Measurements from ENCODE around the gene PRTG.
"Not testable (repeated sequence)": the region's sequence is repeated elsewhere in the genome, so short reads cannot be mapped to it uniquely, and the experiment has no call there.

PRTG gene

DNA sequence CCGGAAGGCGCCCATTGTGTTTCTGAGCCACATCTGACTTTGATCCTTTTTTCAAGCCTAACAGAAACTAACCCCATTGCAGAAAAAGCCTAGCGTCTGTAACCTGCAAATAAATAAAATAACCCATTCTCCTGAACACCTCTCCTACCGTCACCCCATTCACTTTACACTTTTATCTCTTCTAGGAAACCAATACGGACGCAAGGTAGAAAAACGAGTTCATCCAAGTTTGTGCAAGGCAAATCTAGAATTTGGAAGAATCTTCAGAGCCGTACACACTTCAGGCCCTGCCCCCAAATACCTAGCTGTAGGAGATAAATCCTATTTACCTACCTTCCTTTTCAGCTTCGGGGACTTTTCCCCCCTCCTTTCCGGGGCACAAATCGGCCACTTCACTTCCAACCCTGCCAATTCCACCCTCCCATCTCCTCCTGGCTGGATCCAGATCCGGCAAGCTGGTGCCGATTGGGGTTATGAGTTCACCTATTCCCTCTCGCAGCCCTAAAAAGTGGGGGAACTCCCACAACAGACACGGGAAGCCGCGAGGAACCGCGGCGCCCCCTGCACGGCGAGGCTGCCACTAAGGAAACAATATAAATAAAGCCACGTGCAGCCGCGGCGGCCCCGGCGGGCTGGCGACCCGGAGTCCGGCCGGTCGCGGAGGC lies 987 bp downstream of the PRTG start:
- no peak for DNase-seq

DNA sequence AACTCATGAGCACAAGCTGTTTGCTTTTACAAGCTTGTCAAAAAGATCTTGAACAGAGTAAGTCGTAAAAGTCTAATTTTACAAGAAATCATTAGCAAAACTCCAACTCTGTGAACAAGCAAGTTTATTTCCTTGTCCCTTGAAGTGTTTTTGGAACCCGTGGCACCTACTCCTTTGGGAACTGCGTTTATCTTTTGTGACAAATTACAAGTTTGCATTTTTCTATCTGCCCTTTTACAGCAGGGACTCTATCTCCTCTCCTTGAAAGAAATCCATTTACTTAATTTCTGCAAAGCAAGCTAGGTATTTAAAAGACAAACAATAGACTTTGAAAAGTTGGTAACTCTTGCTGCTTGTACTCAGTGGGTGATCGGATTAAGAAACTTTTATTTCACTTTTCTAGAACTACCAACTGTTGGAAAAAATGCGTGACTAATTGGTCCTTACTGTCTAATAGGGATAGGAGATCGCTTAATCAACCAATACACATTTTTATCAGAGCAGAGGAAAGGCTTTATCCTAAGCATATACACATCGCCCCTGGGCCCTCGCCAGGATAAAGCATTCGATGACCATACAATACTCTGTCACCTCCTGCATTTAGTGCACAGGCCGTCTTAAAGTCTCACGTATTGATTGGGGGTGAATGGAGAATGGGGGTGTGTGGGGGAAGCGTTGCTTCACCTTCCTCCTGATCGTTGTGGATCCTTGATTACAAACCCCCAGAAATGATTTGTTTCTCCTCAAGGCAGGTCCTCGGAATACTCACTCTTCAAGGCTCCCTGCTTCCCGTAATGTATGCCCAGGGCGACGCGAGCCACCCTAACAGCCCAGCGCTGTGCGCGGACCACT lies 1.7 kb downstream of the PRTG start:
- DNase-seq: no peak

DNA sequence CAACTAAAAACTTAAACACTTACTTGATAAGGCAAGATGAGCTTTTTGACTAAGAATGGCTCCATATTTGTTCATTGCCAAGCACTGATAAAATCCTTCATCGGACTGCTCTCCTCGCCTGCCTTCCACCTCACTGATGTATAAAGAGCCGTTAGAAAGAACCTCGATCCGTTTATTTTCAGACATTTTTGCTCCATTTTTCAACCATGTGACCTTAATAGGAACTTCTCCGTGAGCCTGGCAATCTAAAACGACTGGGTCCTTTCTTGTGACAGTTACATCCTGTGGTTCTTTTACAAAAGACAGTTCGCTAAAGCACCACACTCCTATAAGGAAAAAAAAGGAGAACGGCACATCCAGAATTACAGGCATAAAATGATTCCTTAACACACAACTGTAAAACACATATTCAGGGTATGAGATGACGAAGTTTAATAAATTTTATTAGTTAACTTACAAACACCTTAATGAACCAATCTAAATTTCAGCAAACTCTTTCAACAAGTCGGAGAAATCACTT lies 2.5 kb downstream of the PRTG start:
- no peak for DNase-seq

- DNase-seq: no peak
Measured at GRCh38 chr15:55739641-55740040, 3.3 kb downstream of the PRTG start.

DNA sequence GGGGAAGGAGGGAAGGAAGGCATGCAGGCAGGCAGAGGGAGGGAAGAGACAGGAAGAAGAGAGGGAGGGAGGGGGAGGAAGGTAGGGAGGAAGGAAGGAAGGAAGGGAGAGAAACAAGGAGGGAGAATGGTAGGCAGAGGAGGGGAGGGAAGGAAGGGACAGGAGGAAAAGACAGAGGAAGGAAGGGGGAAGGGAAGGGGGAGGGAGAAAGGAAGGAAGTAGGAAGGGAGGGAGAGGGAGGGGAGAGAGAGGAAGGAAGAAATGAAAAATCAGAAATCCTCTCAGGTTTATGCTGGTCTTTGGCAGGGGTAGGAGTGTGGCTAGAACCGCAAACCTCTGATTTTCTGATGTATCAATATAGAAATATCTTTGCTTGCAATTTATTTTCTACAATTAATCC lies 4.2 kb downstream of the PRTG start:
- DNase-seq: no peak

GRCh38 chr15:55737373-55737772 lies 5.6 kb downstream of the PRTG start:
- DNase-seq: no peak

- DNase-seq: no peak
Measured at GRCh38 chr15:55736756-55737155, 6.2 kb downstream of the PRTG start.

- no peak for DNase-seq
Measured at GRCh38 chr15:55734641-55735040, 8.3 kb downstream of the PRTG start.

DNA sequence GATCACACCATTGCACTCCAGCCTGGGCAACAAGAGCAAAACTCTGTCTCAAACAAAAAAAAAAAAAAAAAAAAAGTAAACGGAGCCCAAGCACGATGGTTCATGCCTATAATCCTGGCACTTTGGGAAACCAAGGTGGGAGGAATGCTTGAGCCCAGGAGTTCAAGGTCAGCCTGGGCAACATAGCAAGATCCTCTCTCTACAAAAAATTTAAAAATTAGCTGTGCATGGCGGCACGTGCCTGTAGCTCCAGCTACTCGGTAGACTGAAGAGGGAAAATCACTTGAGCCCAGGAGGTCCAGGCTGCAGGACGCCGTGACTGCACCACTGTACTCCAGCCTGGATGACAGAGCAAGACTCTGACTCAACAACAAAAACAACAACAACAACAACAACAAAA lies 9.5 kb downstream of the PRTG start:
- DNase-seq: not testable (repeated sequence)

DNA sequence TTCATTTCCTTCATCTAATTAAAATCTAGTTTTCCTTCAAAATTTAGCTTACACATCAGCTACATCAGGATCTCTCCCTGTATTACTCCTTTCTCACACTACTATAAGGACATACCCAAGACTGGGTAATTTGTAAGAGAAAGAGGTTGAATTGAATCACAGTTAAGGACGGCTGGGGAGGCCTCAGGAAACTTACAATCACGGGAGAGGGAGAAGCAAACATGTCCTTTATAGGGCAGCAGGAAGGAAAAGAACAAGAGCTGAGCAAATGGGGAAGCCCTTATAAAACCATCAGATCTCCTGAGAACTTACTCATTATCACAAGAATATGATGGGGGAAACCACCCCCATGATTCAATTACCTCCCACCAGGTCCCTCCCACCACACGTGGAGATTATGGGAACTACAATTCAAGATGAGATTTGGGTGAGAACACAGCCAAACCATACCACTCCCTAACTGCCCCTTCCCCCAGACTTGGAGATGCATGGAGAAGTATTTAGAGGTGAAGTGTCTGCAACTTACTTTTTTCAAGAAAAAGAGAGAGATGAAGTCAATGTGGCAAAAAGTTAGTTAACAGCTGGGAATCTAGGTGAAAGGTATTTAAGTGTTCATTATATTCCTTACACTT lies 21.3 kb downstream of the PRTG start:
- DNase-seq: no peak

- DNase-seq: no peak
Measured at GRCh38 chr15:55715355-55716076, 27.4 kb downstream of the PRTG start.

DNA sequence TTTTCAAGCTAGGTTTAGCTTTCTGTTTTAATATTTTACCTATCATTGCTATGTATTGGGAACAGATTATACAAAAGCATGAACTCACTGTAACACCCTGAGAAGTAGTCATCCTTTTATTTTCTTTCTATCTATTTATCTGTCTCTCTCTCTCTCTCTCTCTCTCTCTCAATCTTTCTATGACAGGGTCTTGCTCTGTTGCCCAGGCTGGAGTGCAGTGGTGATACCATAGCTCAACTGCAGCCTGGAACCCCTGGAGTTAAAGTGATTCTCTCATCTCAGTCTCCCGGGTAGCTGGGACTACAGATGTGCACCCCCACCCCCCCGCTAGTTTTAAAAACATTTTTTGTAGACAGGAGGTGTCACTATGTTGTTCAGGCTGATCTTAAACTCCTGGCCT lies 28.9 kb downstream of the PRTG start:
- DNase-seq: no peak

DNA sequence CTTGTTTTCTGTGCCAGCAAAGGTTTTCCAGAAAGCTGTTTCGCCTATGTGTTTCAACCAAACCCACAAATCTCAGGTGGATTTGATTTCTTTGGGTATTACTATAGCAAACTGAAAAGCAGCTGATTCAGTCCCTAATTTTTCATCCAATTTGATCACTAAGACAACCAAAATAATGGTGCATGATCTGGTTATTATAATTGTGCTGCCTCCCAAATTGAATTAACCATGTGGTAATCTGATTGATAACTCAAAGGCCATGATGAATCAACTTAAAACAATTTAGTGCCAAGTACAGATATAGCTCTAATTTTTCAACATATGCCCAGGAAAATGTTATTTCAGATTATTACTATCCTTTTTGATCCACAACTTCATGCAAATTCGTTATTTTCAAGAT lies 30.6 kb downstream of the PRTG start:
- no peak for DNase-seq

GRCh38 chr15:55710286-55710685 lies 32.7 kb downstream of the PRTG start:
- no peak for DNase-seq

DNA sequence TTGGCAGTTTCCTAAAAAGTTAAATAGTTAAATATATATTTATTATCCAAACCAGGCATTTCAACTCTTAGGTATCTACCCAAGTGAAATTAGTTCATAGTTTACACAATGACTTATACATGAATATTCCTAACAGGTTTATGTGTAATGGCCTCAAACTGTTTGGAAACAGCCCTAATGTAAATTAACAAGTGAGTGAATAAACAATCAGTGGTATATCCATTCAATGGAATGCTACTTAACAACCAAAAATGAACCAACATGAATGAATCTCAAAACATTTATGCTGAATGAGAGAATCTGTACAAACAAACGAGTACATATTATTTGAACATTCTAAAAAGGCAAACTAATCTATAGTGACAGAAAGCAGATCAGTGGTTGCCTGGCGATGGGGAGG lies 33.5 kb downstream of the PRTG start:
- no peak for DNase-seq

DNA sequence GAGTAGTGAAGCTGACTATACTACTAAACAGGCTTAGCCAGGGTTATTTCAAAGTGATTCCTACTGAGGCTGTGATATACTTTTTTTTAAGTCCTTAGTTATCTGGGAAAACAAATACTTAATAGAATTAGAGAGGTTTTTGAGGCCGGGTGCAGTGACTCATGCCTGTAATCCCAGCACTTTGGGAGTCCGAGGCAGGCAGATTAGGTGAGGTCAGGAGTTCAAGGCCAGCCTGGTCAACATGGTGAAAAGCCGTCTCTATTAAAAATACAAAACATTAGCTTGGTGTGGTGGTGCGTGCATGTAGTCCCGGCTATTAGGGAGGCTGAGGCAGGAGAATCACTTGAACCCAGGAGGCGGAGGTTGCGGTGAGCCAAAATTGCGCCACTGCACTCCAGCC lies 34.2 kb downstream of the PRTG start:
- no peak for DNase-seq

DNA sequence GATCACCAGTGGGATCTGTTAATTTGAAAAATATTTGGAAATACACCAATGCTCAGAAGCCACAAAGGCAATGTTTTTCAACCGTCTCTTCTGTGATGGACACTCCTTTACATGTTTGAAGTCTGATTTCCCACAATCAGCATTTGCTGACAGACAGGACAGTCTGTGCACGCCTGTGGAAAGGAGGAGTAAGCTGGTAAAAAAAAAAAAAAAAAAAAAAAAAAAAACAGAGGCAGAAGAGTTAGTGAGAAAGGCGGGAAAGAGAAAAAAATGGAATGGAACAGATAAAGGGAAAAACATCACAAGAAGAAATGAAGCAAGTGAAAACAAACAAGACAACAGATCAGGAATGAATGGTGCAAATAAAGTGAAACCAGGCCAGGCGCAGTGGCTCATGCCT lies 35.0 kb downstream of the PRTG start:
- DNase-seq: no peak

DNA sequence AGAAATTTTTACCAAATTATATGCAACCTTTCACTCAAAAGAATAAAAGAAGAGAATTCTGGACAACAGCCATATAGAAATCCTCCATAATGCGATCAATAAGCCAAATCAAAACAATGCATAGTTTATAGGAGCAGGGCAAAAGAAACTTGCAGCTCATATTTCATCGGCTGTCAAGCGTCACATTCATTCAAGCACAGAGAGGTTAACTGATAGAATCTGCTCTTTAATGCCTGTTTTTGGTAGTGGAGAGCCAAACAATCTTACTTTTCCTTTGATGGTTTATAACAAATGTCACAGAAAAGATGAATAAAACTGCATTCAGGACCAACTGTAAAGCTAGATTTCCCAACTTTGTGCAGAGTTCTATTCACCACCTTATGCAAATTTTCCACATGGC lies 35.4 kb downstream of the PRTG start:
- DNase-seq: no peak

- DNase-seq: no peak
Measured at GRCh38 chr15:55703873-55704301, 39.1 kb downstream of the PRTG start.

DNA sequence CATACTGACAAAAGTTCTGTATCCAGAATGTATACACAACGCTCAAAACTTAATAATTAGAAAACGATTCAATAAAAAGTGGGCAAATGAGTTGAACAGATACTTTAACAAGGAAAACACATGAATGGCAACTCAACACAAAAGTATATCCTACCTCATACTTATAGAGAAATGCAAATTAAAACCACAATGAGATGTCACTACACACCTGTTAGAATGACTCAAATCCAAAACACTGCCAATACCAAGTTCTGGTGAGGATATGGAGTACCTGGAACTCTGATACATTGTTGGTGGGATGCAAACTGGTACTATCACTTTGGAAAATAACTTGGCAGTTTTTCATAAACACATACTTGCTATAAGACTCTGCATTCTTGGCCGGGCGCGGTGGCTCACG lies 42.1 kb downstream of the PRTG start:
- DNase-seq: no peak

DNA sequence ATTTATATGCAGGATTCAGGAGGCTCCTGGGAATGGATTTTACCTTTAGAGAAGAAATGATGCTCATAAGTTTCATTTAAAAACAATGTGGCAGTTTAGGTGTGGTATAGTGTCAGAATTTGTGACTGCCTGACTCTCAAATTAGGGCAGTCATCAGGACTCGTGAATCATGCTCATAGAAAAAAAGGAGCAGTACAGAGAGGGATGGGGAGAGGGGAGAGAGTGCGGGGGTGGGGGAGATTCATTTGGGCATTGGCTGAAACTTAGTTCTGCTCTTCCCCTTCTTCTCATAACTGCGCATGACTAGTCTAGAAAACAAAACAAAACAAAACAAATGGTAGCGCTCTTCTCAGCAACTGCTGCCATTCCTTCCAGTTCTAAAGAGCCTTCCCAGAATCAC lies 44.3 kb downstream of the PRTG start:
- DNase-seq: no peak

GRCh38 chr15:55696221-55696620 lies 46.7 kb downstream of the PRTG start:
- no peak for DNase-seq

- DNase-seq: no peak
Measured at GRCh38 chr15:55695432-55695831, 47.5 kb downstream of the PRTG start.

All from NCI-H526 treated with DMSO at 0.1 percent for 48 hours (cell line).